PFSK-1 (cell line): ENCODE results near the gene STAT1.

Experiments
- FOXP2 ChIP-seq: optimal IDR thresholded peaks from 2 replicates; pipeline ENCODE3; 2011; ENCODE audit warnings: borderline replicate concordance, control low read depth, inconsistent platforms; ENCODE audit not compliant: insufficient read depth; ENCODE audit errors: extremely low read length, extremely low read depth
- POLR2AphosphoS5 ChIP-seq: IDR thresholded peaks from 2 replicates; pipeline ENCODE4 v1.6.1; 2012; ENCODE audit warnings: low read depth, mild to moderate bottlenecking, control low read depth, low read length, moderate library complexity
- REST ChIP-seq, 2 experiments: IDR thresholded peaks; 2 replicates each; pipeline versions ENCODE4 v1.6.1 to v1.8.0; 2011 to 2012; ENCODE audit warnings: low read depth in 2 of 2, low read length in 2 of 2, control low read depth in 1 of 2, inconsistent platforms in 1 of 2, mild to moderate bottlenecking in 1 of 2, moderate library complexity in 1 of 2; ENCODE audit not compliant: insufficient read depth in 1 of 2
- SIN3A ChIP-seq: IDR thresholded peaks from 2 replicates; pipeline ENCODE4 v1.6.1; 2012; ENCODE audit warnings: mild to moderate bottlenecking, low read length, moderate library complexity, borderline replicate concordance; ENCODE audit not compliant: insufficient read depth
- TAF1 ChIP-seq: IDR thresholded peaks from 2 replicates; pipeline ENCODE4 v1.6.1; 2012; ENCODE audit warnings: low read length, control low read depth, borderline replicate concordance; ENCODE audit not compliant: insufficient read depth

- TF ChIP-seq REST (IDR thresholded peaks at IDR 0.05; ENCODE audit: insufficient read depth in 1 of 2, low read depth in 2 of 2, low read length in 2 of 2) = no peak
- no peak for TF ChIP-seq TAF1
- TF ChIP-seq POLR2AphosphoS5 = no peak
- no peak for TF ChIP-seq SIN3A
- no peak for TF ChIP-seq FOXP2
These were observed 17.5 kb downstream of the STAT1 start for GRCh38 chr2:190996338-190996946.
